Activated CD4-positive, CD25-positive, alpha-beta regulatory T cell treated with anti-CD3 and anti-CD28 coated beads, Interleukin-2, amount 50 U/mL, for 24 hours (primary cell): ENCODE results near the gene NF2.

ENCODE experiments used
- ATAC-seq, 2 donors: fragments of 150-1000 bp; cut with Tn5 transposase; one replicate each; pipeline ENCODE4 v1.10.0; 2021; ENCODE audit warnings: mild to moderate bottlenecking in 1 of 2, moderate library complexity in 1 of 2

The NF2 gene

DNA sequence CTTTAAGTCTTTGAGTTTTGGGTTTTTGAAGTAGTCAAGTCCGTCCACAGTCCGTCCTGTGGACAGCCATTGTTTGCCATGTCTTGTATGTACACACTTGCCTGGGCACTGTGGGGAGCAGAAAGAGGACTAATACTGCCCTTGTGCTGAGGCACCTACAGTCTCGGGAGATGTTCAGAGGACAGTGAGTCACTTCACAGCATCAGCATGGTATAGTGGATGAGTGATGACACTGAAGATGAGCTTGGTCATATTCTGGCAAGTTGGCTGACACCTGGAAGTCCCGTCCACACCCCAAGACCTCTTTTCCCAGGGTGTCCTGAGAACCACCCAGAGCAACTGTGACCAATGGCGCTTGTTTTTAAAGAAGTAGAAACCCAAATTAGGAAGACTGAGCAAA lies 29.2 kb downstream of the NF2 start:
- ATAC-seq = no peak

DNA sequence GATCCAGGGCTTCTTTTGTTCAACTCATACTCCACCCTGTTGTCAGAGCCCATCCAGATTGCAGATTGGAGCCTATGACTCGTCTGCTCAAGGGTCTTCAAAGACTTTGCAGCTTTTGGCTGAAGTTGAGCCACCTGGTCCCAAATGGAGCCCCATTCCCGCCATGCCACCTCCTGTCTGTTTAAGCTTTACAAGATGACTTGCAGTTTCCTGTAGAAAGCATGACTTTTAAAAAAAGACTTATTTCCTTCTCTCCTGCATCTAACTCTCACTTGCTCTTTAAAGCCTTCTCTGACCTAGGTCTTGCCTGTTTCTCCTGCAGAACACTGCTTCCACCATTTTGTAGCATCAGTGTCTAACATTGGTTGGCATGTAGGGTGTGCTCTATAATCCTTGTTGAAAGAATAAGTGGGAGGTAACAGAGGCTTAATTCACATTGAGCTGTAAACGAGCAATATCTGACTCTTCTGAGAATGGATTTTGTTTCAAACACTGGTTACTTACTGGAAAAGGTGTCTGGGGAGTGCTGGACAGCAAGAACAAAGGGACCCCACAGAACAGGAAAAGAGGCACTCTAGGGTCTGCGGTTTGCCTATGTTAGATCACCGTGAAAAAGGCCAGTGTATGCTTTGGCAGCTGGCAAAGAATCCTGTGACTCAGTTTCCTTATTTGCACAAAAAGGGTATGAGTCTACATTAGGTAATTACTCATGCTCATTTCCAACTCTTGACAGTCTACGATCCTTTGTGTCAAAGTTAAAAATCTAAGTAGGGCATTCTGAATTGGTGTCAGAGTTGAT lies 30.3 kb downstream of the NF2 start:
- ATAC-seq = no peak

DNA sequence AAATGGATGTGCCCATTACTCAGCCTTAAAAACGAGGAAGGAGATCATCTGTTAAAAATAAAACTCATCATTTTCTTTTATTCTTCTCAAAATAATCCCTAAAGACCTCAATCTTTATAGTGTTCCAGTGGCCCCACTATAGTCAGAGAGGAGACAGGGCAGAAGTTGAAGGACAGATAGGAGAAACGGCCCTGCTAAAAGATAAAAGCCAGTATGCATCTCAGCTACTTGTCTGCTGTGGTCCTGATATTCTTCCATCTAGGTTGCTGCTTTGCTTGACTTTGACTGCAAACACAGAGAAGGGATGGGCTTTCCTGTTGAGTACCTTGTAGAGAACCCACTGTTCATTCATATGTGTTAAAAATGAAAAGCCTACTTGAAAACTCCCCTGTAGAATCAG lies 31.4 kb downstream of the NF2 start:
- ATAC-seq = no peak

DNA sequence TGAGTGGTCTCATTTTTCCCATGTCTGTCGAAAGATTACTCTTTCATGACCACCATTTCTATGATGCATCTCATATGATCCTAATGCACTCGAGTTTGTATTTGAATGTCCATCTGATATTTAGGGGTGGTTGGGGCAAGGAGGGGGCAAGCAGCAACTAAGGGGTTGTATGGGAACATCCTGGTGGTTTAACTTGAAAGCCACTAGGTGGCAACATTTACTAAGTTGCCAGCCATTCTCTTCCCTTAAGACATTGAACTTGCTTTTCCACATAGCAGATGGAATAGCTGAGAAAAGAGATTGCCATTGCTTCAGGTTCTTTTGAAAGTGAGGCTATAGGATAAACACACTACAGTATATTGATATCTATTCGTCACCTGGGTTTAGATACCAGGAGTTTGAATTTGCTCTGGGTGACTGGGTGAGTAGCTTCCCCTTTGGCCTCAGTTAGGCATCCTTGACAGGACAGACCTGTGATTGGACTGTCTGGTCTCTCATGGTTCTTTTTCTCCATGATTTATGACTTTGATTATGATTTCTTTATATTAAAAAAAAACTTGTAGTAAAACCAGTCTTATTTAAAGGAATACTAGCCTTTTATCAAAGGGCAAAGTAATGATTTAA lies 32.4 kb downstream of the NF2 start:
- peak in 1 of 2 donors; percentile 56 for ATAC-seq

DNA sequence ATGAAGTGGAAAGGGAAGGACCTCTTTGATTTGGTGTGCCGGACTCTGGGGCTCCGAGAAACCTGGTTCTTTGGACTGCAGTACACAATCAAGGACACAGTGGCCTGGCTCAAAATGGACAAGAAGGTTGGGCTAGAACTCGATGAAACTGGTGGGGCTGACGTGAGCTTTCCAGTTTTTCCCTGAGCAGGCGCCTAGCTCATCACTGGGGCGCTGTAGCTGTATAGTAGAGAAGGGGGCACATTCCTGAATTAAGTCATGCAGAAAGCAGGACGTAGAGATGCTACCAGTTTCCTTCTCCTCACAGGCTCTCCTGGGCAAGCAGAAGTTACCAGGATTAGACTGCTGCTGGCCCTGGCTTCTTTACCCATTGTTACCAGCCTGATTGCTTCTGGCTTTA lies 33.3 kb downstream of the NF2 start:
- ATAC-seq = no peak

DNA sequence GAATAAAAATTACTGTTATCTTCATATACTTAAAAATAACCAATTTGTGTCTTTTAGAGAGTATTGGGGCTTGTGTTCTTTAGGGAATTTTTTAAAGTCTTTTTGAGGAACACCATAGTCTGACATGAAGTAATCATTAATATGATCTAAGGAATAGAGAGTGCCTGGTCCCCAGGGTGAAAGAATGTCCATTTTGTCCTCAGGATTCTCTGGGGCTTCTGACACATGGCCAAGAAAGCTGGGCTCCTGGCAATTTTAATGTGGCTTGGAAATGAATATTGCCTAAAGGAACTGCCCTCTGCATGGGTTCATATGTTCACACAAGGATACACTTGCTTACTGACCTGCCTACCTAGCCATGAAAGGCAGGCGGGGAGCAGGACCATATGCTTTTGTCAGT lies 33.7 kb downstream of the NF2 start:
- no peak for ATAC-seq

DNA sequence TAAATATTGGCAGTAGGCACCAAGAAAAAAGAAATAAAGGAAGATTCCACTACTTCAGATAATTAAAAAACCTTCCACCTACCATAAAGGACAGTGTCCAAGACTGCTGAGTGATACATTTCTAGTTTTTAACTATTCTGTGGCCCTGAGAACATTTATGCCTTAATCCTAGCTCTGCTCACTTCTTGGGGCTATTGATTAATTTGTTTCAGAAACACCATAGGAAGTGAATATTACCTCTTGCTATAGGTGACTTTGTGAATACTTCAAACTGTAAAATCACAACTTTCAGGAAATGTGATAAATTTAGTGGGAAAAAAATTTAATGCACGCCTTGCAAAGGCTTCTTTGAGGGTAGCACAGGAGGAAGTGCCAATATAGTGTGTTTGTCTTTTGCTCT lies 35.2 kb downstream of the NF2 start:
- ATAC-seq = no peak

DNA sequence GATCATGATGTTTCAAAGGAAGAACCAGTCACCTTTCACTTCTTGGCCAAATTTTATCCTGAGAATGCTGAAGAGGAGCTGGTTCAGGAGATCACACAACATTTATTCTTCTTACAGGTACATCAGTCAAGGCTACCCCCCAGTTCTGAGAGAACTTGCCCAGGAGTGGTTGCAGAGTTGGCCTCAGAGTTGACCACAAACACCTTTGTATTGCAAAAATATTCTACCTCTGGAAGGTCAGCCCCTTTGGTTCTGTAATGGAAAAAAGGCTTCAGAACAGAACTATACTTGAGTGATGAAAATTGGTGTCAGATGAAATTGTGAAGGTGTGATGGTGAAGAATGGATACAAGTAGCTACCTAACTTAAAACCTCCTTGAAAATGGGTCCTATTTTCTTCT lies 35.7 kb downstream of the NF2 start:
- ATAC-seq = no peak

DNA sequence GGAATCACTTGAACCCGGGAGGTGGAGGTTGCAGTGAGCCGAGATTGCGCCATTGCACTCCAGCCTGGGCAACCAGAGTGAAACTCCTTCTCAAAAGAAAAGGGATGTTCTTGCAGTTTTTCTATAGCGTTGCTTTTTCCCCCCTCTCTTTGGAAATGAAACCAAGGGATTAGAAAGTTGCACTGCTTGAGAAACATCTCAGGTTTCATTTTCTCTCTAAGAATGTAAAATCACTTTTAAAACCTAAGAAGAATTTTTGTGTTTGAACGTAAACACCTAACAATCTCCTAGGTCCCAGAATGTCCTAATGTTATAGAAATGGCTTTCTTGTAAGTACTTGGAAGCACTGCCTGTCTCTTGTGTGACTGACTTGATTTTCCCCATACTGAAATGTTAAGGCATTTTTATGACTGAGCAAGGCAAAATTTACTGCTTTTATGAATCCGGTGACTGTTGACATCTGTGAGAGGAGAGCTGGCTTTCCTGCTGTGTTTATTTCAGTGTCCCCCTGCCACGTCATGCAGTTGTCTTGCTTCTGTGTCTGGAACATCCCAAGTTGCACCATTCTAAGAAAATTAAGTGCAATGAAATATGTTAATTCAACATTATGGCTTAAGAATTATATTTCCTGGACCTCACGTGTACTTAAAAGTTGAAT lies 37.7 kb downstream of the NF2 start:
- no peak for ATAC-seq

DNA sequence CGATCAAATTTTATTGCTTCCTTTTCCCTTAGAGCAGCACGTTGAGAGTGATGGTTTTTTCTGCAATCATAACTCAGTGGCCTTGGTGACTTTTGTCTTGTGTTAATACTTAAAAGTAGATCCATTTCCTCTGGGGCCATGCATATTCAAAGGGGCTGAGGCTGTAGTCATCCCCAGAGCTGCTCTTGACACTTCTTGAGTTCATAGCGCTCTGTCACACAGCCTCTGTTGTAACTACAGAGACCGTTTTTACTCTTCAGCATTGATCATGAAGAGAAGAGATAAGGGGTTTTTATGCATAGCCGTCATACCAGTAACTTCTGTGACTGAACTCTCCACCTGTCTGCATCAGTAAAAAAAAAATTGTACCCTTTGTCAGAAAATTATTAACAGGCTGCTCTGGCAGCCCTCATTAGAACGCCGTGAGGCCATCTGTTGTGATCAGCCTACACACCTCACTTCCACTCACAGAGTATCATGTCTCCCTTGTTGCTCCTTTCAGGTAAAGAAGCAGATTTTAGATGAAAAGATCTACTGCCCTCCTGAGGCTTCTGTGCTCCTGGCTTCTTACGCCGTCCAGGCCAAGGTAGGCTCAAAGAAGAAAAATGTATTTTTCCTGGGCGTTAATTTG lies 38.4 kb downstream of the NF2 start:
- ATAC-seq = peak; percentile 64 to 92

DNA sequence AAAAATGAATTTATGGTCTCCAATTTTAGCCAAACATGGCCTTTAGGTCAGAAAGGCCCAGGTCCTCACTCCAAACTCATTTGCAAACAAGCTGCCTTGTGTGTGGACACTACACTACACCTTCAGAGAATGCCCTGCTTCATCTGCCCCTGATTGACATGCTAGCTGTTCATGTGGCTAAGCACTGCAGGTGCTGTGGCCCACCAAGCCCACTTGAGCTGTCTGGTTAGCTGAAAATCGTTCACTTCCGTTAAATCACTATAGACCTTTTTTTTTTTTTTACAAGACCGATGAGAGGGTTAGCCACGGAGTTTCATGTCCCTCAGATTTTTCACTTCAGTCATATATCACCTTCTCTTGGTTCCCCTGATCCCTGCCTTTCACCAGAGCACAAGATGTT lies 39.3 kb downstream of the NF2 start:
- peak in 1 of 2 donors; percentile 25 for ATAC-seq

DNA sequence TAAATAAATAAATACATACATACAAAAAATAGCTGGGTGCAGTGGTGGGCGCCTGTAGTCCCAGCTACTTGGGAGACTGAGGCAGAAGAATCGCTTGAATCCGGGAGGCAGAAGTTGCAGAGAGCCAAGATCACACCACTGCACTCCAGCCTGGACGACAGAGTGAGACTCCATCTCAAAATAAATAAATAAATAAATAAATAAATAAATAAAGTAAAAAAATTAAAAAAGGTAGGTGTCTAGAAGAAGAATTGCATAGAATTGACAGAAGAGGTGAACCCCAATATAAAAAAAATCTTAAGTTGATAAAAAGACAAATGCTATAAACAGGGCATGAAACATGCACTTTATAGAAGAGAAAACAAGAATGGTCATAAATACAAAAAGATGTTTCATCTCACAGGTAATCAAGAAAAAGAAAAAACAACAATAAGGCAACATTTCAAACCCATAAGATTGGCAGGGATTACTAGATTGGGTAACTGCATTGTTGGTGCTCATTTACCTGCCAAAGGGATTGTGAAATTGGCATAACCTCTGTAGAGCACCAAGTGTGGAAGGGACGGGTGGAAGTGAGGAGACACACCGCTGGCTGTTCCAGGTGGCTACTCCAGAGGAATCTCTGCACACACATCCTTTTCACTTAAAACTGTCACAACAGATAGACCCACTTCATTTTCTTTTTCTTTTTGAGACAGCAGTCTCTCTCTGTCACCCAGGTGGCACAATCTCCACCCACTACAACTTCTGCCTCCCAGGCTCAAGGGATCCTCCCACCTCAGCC lies 44.7 kb downstream of the NF2 start:
- no peak for ATAC-seq

DNA sequence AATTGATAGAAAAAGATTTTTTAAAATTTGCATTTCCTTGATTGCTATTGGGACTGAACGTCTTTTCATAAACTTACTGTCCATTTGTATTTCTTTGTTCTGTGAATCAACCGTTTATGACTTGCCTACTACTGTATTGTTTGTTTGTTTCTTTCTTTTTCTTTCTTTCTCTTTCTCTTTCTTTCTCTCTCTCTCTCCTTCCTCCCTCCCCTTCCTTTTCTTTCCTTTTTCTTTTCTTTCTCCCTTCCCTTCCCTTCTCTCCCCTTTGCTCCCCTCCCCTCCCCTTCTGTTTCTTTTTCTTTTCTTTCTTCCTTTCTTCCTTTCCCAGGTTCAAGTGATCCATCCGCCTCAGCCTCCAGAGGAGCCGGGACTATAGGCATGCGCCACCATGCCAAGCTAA lies 46.9 kb downstream of the NF2 start:
- no peak for ATAC-seq

DNA sequence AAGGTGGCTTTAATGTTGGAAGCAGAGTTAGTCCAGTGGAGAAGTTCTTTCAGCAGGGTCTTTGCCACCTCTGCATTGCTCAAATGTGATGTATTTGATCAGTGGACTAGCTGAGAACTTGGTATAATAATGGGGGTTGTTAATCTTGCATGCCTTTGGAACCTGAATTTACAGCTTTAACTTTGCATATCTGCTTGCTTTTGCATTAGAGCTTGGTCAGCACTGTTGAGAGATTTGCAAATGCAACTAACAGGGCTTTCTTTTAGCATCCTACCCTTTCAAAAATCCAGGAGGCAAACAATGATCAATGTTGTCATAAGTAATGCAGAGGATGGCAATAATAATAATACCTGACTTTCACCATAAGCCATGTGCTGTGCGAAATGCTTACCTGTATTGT lies 48.2 kb downstream of the NF2 start:
- ATAC-seq = no peak

DNA sequence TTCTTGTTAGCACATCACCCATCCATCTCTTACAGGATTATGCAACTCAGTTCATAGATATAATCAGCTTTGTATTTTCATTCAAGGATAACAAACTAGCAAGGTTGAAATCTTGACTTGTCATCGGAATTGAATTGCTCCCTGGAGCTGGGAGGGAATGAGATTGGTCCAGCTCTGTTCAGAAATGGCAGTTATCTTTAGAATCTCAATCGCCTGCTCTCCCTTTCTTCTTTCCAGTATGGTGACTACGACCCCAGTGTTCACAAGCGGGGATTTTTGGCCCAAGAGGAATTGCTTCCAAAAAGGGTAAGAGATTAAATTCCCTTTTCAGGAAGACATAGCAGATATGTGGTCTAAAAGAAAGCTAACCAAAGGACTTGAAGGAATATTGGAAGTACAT lies 51.0 kb downstream of the NF2 start:
- ATAC-seq = no peak

DNA sequence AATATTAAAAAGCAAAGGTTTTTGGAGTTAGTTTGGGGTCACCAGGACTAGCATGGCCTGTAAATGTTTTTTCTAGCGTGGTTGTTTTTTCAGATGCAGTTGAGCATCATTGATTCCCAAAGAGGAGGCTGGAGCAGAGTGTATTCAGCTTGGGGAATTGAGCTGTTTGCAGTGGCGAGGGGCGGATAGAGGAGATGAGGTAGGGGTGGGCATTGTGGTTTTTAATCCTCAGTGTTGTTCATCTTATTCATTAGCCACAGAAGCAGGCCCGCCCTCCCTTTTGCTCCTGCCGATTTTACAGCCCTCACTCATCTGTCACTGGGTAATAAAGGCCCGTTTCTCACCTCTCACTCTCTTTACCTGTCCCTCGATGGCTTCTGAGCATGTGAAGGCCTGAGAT lies 51.4 kb downstream of the NF2 start:
- ATAC-seq = no peak

DNA sequence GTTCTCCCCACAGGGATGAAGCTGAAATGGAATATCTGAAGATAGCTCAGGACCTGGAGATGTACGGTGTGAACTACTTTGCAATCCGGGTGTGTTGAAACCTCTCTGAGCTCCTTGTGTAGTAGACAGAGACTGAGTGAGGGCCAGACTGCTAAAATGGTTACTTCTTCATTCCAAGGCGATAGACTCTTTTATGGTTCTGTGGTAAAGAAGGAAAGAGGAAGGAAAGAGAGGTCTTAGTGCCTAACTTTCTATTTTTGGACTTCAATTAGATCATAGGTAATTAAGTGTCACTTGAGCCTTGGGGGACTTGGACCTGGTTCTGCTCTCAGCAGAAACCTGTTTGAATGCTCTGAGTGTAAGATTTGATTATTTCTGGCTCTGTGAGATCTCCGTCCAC lies 54.7 kb downstream of the NF2 start:
- ATAC-seq = no peak

DNA sequence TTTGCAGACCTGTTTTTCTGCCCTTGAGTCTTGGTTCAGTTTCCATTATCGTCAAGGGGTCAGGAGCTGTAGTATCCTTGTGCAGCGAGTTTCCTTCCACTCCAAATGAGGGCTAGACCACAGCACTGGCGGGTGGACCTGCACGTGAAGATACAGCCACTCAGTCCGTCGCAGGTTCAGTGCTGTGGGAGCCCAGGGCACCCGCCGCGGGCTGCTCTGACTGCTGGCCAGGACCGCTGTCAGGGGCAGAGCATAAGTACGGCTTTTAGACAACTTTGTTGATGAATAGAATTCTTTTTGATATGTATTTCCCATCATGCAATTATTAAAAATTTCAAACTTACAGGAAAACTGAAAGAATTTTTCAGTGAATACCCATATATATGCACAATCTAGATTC lies 56.6 kb downstream of the NF2 start:
- ATAC-seq = no peak

DNA sequence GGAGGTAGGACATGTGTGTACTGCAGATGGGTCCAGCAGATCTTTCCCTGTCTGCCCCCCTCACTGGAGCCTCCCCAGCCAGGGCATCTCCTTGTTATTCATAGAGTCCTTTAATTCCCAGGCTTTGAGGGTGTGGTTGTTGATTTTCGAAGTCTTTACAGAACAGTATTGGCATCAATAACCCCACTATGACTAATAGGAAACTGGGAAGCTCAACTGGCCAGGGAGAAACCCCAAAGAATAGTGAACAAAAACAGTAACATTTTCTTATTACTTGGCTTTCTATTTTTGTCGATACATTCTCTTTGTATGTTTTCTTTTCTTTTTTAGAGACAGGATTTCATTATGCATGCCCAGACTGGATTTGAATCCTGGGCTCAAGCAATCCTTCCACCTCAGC lies 57.9 kb downstream of the NF2 start:
- no peak for ATAC-seq

DNA sequence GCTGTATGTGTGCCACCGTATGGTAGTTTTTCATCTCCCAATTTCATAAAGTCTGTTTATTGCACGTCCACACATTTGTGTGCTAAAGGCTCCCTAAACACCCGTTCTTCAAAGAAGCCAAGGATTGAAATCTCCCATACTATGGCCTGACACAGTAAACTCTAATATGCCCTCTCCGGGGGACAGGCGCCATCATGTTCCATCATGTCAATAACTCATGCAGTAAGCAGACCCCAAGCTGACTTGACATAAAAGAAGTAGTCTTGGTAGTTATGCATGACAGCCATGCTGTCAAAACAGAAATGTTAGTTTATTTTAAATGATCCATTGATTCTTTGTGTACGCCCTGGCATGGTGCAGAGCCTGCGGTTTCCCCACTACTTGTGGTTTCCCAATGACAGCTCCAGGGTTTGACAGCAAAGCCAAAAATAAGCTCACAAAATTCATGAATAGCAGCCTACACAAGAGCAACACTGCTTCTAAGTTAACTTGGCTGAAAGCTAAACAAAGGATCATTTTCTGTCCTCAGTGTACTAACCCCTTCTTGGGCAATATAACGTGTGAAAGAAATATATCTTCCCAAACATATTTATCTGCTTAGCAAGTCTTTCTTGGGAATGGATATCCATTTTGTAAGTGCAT lies 59.9 kb downstream of the NF2 start:
- no peak for ATAC-seq

DNA sequence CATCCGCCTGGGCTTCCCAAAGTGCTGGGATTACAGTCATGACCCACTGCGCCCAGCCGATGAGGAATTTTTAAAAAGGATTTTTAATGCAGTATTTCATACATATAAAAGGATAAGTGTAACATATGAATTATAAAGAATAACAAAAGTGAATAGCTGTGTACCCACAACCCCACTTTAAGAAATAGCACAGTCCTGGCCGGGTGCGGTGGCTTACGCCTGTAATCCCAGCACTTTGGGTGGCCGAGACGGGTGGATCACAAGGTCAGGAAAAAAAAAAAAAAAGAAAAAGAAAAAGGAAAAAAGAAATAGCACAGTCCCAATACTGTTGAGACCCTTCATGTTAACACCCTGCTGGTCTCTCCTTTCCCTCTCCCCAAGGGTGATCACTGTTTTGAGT lies 62.1 kb downstream of the NF2 start:
- no peak for ATAC-seq

DNA sequence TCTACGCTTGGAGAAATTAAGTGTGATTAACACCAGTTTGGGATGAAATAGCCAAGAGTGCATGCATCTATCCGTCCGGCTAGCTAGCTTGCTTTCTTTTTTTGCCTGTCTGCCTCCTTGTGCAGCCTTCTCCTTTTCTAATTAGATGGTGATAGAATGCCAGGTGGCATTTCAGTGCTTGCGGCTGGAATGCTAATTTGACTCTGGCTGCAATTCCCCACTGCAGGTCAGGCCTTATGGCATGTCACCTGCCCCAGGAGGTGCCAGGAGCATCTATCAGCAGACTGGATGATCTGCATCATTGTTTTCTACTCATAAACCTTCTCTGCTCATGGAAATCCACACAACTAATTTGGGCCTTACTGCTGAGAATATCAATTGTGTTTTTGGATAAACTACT lies 65.2 kb downstream of the NF2 start:
- ATAC-seq = no peak
